Stimulated activated CD4-positive, alpha-beta T cell treated with anti-CD3 and anti-CD28 coated beads, TNF-alpha, amount 100 ng/mL, for 1 hour (primary cell): ENCODE data around the gene DCUN1D3.
"Not testable (repeated sequence)": the region's sequence is repeated elsewhere in the genome, so short reads cannot be mapped to it uniquely, and the experiment has no call there.

ENCODE experiments used
- DNase-seq, 3 donors: peaks; one replicate each; pipeline ENCODE4 v3.0.0-alpha.2; 2020; ENCODE audit warnings: low read depth in 3 of 3, low spot score in 1 of 3

The DCUN1D3 gene

GRCh38 chr16:20865420-20866131, 34.6 kb downstream of the DCUN1D3 start:
- DNase-seq: no peak

- not testable (repeated sequence) for DNase-seq
These were observed 35.8 kb downstream of the DCUN1D3 start for GRCh38 chr16:20864376-20864775.

GRCh38 chr16:20862162-20862960, 37.8 kb downstream of the DCUN1D3 start:
- DNase-seq: no peak

GRCh38 chr16:20860995-20861394, 39.2 kb downstream of the DCUN1D3 start:
- DNase-seq: not testable (repeated sequence)

- DNase-seq: no peak
These were observed 39.8 kb downstream of the DCUN1D3 start for GRCh38 chr16:20860361-20860760.

- no peak for DNase-seq
These were observed 40.5 kb downstream of the DCUN1D3 start for GRCh38 chr16:20859699-20860098.

GRCh38 chr16:20859229-20859628, 40.9 kb downstream of the DCUN1D3 start:
- DNase-seq: no peak

- DNase-seq: no peak
These were observed 42.9 kb downstream of the DCUN1D3 start for GRCh38 chr16:20857281-20857680.

DNA sequence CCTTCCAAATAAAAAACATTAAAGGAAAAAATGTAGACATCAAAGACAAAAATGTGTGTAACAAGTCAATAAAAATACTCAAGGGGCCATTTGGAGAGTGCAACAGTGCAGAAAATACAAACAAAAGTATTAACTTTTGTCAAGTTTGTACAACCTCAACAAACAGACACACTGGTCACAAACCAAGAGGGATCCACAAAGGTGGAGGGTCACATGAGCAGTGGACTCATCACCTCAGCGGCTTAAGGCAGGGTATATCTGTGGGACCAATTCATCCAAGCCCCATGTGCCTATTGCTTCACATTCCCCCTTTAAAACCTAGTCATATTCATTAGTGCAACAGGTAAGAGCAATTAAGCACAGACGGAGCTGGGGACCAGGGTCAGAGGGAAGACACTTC, 45.2 kb downstream of the DCUN1D3 start:
- no peak for DNase-seq

DNA sequence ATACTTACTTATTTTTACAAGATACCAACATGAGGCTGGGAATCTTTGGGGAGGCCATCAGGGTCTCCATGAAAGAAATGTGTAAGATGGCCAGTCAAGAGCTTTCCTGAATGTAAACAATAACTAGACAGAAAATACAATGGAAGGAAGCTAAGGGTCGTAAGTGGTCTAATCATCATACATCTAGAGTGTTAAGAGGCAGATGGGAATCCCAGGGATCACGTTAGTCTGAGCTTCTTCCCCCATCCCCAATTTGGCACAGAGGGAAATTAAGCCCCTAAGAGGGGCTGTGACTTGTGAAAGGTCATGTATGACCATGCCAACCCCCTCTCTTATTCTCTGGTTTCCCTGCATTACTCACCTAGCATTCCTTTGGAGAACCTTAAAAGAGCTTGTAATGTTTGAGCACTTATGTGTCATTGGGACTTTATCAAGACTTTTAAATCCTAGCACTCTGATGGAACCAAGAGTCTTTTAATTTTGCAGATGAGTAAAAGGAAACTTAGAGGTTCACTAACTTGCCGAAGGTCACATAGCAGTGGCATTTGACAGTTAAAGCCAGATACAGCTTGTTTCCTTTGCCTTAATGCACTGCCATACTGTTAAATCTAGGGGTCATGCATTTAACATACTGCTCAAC, 46.1 kb downstream of the DCUN1D3 start:
- DNase-seq: no peak

- DNase-seq: no peak
These were observed 47.0 kb downstream of the DCUN1D3 start for GRCh38 chr16:20853143-20853542.

DNA sequence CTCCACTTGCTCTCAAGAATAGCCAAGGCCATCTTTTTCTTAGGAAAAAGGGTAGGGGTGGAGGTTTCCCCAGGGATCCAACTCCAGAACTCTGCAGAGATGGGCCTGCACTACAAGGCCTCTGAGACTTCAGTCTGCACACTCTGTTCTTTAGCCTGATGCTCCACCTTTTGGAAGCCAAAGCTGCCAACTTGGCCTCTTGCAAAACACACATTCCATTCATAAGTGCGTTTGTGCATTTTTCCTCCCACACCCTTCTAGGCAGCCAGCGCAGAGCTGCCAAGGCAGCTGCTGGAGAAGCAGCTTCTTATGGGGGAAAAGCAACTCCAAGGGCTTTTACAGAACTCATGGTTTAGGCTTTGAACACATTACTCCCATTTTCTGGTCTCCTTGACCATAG, 48.6 kb downstream of the DCUN1D3 start:
- no peak for DNase-seq

DNA sequence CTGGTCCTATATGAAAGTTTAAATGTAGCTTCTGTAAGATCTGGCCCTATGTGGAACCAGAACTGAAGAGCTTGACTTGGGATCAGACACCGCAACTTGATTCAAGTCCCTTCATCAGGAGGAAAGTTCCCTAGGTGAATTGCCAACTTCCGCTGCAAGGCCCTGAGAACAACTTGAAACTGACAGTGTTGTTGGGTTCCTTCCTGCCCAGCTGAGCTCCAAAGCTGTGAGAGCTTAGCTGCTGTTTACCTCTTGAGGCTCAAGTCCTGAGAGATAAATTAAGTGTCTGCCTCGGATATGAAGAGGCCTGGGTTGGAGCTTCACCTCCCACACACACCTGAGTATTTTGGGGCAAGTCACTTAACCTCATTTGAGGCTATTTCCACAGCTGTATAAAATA, 49.2 kb downstream of the DCUN1D3 start:
- DNase-seq: no peak

GRCh38 chr16:20849589-20850390, 50.4 kb downstream of the DCUN1D3 start:
- DNase-seq: peak; percentile 18 to 66 (median 31)

- no peak for DNase-seq
These were observed 52.6 kb downstream of the DCUN1D3 start for GRCh38 chr16:20847550-20847949.

GRCh38 chr16:20846551-20846950, 53.6 kb downstream of the DCUN1D3 start:
- DNase-seq: no peak

DNA sequence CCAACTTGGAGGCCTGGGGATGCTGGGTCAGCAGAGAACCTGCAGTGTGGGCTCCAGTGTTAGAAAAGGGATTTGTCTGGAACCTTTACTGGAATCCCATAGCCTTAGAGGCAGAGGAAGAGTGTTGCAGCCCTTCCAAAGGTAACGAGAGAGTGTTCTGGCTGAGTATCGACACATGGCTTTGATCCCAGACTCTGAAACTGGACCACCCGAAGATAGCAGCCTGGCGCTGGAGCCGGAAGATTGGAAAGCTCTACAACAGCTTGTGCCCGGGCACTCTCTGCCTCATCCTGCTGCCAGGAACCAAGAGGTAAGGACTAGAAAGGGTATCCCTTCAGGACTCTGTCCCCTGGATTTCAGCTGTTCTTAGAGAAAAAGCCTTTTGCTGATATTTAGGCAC, 54.1 kb downstream of the DCUN1D3 start:
- DNase-seq: no peak

- DNase-seq: no peak
These were observed 55.6 kb downstream of the DCUN1D3 start for GRCh38 chr16:20844588-20844987.

- no peak for DNase-seq
These were observed 56.1 kb downstream of the DCUN1D3 start for GRCh38 chr16:20844054-20844453.

GRCh38 chr16:20839504-20839903, 60.7 kb downstream of the DCUN1D3 start:
- DNase-seq: no peak

GRCh38 chr16:20838240-20838639, 61.9 kb downstream of the DCUN1D3 start:
- DNase-seq: no peak
